Renal cortex interstitium (tissue), 15 donors: Measurements from ENCODE around the gene RAD18. TPM values are rescaled to one million over a fixed set of nuclear protein-coding genes. Genes with fewer than 3 reads are reported as not detected.
A peak's percentile ranks its signal among the peaks of the same experiment; 100 is the strongest.

ENCODE experiments used
- DNase-seq, 11 donors: peaks; one replicate each; pipeline ENCODE4 v3.0.0-alpha.2; 2013; ENCODE audit warnings: low read depth in 9 of 11, low spot score in 4 of 11; ENCODE audit errors: extremely low read depth in 1 of 11
- long read RNA-seq, 16 experiments: transcript quantifications; one replicate each; lab custom pipeline, GENCODE V29; 2026
- polyA plus RNA-seq, 3 donors: library from polyadenylated mRNA; unstranded; fragments of 120-200 nt; gene quantifications; one replicate each; pipeline ENCODE4 v1.2.1, GENCODE V29; 2013; ENCODE audit not compliant: insufficient read length in 3 of 3

RAD18 gene, protein sequence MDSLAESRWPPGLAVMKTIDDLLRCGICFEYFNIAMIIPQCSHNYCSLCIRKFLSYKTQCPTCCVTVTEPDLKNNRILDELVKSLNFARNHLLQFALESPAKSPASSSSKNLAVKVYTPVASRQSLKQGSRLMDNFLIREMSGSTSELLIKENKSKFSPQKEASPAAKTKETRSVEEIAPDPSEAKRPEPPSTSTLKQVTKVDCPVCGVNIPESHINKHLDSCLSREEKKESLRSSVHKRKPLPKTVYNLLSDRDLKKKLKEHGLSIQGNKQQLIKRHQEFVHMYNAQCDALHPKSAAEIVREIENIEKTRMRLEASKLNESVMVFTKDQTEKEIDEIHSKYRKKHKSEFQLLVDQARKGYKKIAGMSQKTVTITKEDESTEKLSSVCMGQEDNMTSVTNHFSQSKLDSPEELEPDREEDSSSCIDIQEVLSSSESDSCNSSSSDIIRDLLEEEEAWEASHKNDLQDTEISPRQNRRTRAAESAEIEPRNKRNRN
- polyA plus RNA-seq = 10 to 100 TPM in 2 of 3 donors, 1 to 10 TPM in 1; 9.7 to 12.4 (median 10.3) TPM
- long read RNA-seq, donor 1 = 0 reads
- long read RNA-seq, donor 2 = 0 reads
- long read RNA-seq, donor 3, full-length matches to known transcripts = 1 of 1 reads
- long read RNA-seq, donor 3, partial matches to known transcripts = 0 of 1 reads
- long read RNA-seq, donor 3, other reads (novel, unspliced or antisense) = 0 of 1 reads
- long read RNA-seq, donor 4, full-length matches to known transcripts = 1 of 1 reads
- long read RNA-seq, donor 4, partial matches to known transcripts = 0 of 1 reads
- long read RNA-seq, donor 4, other reads (novel, unspliced or antisense) = 0 of 1 reads
- long read RNA-seq, donor 5 = 0 reads
- long read RNA-seq, donor 6 = 0 reads
- long read RNA-seq, donor 7, full-length matches to known transcripts = 1 of 1 reads
- long read RNA-seq, donor 7, partial matches to known transcripts = 0 of 1 reads
- long read RNA-seq, donor 7, other reads (novel, unspliced or antisense) = 0 of 1 reads
- long read RNA-seq, donor 8, full-length matches to known transcripts = 6 of 6 reads
- long read RNA-seq, donor 8, partial matches to known transcripts = 0 of 6 reads
- long read RNA-seq, donor 8, other reads (novel, unspliced or antisense) = 0 of 6 reads
- long read RNA-seq, donor 9, full-length matches to known transcripts = 1 of 1 reads
- long read RNA-seq, donor 9, partial matches to known transcripts = 0 of 1 reads
- long read RNA-seq, donor 9, other reads (novel, unspliced or antisense) = 0 of 1 reads
- long read RNA-seq, donor 10 = 0 reads
- long read RNA-seq, donor 11, full-length matches to known transcripts = 1 of 1 reads
- long read RNA-seq, donor 11, partial matches to known transcripts = 0 of 1 reads
- long read RNA-seq, donor 11, other reads (novel, unspliced or antisense) = 0 of 1 reads
- long read RNA-seq, donor 12, full-length matches to known transcripts = 1 of 1 reads
- long read RNA-seq, donor 12, partial matches to known transcripts = 0 of 1 reads
- long read RNA-seq, donor 12, other reads (novel, unspliced or antisense) = 0 of 1 reads
- long read RNA-seq, donor 13, full-length matches to known transcripts = 2 of 2 reads
- long read RNA-seq, donor 13, partial matches to known transcripts = 0 of 2 reads
- long read RNA-seq, donor 13, other reads (novel, unspliced or antisense) = 0 of 2 reads
- long read RNA-seq, donor 14 = 0 reads
- long read RNA-seq, donor 15 = 0 reads
- long read RNA-seq, donor 16, full-length matches to known transcripts = 3 of 3 reads
- long read RNA-seq, donor 16, partial matches to known transcripts = 0 of 3 reads
- long read RNA-seq, donor 16, other reads (novel, unspliced or antisense) = 0 of 3 reads

DNA sequence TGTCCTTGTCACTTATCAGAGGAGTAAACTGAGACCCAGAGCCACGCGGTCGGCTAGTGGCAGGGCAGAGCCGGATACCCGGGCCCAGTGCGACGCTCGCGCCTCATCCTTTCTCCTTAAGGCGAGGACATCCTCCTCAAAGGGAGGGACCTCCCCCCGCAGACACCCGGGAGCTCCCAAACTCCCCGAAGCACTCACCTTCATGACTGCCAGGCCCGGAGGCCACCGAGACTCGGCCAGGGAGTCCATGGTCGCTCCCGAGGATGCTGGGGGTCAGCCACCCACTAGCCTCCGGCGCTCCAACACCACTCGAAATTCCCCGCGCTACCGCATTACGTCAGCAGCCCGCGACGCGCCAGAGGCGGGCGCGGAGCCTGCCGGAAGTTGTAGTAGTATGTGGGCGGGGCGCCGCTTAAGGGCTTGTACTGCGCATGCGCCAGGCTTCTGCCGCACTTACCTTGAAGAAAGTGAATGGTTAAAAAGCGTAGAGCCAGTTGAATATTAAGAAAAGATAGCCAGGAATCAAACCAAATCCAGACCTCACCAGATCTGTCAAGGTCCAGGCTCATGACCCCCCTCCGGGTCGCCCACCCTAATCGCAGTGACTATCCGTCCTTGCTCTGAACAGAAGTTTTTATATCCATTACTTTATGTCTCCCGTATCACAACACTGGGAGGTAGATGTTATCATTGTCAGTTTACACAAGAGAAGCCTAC, at the start of gene RAD18:
Gene RAD18, minus strand, starts transcription at position 336 of the 717 bp plus-strand sequence. Its CDS starts 87 bp downstream, at position 249.
- DNase-seq = peak; percentile 79 to 90 (median 87)

DNA sequence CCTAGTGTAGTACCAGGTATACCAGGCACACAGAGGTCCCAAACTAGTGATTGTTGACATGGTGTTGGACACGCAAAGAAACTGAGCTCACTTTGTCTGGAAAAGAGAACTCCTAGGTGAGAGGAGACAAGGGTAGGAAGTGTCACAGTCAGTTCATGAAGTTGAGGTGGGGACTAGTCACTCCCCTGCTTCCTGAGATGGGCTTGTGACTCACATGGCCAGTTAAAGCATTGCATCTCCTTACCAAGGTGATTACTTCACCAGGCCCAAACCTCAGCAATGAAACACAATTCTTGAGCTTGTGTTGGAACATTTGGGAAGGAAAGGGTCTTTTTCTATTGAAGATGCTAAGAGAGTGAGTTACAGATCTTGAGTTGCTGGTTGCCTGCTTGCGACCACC, 49.2 kb upstream of the RAD18 start:
- no peak for DNase-seq

DNA sequence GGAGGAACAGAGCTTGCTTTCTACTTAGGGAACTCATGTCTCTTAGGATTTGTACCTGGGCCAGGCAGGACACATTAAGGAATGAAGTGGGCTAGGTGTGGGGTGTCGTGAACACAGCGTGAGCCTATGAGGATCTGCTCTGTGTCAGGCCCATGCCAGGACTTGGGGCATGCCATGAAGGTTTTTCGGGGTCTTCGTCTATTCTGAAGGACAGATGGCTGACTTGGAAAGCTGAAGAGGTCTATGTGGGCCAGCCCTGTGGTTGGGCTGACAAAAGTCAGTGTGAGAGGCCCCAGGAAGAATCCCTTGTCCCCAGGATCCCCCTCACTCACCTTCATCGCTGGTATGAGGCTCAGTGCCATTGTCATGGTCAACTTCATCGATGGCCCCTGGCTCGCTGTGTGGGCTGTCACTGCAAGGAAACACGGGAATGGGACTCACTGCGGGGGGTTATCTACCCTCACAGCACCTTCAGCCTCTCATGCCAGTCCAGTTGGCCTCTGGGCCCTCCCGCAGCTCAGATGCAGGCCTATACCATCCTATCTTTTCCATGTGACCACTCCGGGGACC, 46.8 kb upstream of the RAD18 start:
- DNase-seq = no peak

DNA sequence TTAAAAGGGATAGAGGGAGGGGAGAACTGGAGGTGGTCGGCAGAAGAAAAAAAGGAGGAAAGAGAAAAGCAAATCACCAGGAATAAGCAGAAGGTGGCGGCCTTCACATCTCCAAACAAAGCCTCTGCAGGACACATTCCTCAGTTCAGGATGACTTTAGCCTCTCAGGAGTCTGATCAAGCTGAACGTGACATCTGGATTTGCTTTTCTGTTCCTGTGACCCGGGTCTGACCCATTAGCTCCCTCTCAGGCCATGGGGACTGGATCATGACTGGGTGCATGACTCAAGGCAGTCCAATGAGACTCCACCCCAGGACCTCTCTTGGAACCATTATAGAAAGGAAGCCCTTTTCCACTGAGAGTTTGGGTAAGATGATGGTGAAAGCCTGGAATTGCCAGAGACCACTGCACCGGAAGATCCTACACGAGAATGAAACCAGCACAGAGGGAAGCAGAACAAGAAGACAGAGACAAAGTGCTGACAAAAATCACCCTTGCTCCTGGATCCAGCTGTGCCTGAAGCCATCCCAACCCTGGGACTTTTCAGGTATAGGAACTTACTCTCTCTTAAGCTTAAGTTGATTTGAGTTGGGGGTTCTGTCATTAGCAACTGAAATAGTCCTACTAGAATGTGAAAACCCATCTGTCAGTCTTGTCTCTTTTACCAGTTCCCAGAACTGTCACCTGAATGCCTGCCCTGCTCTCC, 45.4 kb upstream of the RAD18 start:
- DNase-seq = no peak

DNA sequence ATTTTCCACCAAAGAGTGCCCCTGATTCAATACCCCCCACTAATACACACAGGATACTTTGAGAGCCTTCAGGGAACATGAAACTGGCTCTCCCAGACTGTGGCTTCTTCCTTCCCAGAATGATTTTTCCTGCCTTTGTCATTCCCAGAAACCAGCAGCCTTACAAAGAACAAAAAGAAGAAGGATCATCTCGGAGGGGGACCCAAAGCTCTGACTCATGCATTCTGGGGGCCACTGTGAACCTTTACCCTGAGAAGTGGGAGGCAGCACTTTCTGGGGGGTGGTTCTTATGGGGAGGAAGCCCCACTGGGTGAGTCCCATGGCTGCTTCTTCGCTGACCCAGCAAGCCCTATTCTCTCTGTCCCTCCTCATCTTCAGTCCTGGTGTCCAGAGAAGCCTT, 44.7 kb upstream of the RAD18 start:
- DNase-seq = no peak

DNA sequence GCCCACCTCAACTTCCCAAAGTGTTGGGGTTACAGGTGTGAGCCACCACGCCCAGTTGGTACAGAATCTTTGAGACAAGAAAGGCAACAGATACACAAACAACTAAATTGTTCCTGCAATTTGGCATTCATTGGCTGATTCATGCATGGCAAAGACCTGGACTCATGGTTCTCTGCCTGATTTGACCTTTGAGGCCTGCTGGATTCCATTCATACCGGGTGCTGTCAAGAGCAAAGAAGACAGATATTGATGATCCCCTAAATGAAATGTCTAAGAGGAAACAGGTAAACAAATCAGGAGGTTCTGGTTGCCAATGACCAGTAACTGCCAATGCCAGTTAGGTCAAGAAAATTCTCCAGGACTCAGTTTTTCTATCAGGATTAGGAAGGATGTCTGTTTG, 43.9 kb upstream of the RAD18 start:
- DNase-seq = no peak

DNA sequence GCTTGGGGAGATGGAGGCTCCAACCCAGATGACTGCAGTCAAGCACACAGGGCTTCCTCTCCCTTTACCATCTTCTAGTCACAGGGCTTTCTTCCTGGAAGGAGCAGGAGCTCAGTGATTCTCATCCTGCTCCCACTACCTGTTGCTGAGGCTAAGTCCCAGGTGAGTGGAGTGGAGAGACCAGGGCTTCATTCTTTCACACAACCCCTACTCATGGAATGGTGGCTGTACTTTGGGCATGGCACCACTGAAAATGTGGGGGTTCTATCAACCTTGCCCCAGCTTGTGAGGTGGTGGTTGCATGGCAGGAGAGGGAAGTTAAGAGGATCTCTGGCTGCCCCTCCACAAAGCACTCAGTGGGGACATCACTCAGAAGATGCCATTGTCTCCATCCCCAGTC, 36.8 kb upstream of the RAD18 start:
- DNase-seq = no peak

DNA sequence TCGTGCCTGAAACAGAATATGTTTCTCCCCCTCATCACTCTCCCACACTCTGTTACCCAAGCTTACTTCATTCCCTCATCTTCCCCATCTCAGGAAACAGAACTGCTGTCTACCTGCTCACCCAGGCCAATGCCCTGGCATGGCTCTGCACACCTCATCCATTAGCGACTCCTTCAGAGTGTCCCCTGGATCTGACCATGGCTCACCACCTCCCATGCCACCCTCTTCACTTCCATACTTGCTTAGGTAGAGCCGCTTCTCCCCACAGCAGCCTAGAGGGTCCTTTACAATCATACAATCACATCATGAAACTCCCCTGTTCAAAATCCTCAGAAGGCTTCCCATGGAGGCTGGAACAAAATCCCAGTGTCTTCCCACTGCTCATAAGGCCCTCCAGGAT, 33.9 kb upstream of the RAD18 start:
- no peak for DNase-seq

DNA sequence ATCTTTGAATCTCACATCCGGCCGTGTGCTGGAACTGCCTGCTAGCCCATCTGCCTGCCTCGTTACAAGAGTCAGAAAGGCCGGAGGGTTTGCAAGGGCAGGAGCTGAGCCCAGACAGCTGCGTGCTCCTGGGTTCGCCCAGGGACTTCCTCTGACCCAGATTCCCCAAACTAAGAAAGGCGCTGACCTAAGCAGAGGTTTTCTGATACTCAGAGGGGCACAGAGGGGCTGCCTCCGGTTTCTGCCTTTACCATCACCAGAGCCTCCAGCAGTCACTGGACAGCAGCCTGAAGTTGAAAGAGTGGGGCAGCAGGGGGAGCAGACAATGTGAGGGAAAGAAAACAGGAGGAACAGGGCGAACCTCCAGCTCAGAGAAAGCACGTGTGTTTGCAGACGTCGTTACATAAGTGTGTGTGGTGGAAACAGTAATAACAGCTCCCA, 33.4 kb upstream of the RAD18 start:
- peak in 4 of 11 donors; percentile 15 to 41 (median 32) for DNase-seq

DNA sequence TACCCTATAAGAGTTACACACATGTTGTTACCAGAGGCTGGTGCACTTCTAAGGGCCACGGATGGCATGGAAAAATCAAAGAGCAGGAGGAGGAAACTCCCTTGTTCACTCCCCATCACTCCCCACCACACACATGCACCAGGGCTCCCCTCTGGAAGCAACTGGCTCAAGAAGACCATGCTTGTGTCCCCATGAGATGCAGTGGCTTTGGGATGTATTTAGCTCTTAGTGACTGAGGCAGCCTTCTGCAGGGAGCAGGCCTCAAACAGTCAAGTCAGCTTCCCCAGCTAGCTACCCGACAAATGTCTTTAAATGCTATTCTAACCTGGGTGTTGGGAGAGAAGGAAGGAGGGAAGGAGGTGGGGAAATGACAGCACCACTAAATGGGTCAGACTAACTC, 32.9 kb upstream of the RAD18 start:
- DNase-seq = no peak

DNA sequence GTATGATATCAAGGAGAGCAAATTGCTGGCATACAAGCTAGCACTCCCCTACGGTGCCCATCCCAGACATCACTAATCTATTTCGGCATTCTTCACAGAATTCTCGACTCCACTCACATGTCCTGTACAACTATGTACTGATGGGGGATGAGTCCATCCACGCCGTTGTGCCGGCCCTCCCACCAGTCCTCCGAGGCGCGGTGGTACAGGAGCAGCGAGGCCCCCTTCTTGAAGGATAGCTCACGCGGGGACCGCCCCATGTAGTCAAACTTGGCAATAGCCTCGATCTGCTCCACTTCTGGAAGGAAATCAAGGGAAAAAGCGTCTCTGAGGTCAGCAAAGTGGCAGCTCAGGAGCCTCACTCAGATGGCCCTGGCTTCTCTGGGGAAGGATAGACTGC, 31.0 kb upstream of the RAD18 start:
- DNase-seq = no peak

DNA sequence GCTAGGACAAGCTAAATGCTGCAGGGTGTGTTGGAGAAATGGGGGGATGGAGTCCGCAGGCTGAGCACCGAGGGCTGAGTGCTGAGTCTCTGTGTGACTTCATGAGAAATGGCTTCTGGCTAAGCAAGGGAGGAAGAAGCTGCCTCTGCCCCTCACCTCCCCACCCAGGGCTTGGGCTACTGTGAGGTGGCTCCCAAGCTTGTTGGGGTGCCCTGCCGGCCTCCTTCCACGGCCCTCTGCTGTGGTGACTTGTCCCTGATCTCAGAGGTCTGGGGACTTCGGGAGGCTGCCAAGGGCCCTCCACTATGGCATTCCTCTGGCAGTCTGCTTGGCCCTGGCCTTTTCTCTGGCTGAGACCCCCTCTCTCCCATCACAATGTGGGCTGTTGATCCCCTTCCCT, 30.1 kb upstream of the RAD18 start:
- DNase-seq = no peak

DNA sequence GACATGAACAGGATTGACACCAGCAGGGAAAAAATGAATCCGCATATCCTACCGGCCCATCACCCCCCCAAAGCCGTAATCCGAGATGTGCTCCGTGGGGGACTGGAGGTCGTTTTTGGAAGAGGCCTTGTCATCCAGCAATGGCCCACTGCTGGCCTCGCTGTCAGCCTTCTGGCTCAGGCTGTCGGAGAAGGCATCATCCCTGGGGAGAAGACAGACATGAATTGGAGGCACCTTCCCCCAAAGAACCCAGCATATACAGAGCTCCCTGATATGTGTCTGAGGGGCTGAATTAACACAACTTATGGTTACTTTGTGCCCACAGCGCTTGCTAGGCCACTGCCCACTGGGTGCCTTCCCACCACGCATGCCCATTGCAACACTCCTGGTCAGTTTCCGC, 29.6 kb upstream of the RAD18 start:
- DNase-seq = no peak

DNA sequence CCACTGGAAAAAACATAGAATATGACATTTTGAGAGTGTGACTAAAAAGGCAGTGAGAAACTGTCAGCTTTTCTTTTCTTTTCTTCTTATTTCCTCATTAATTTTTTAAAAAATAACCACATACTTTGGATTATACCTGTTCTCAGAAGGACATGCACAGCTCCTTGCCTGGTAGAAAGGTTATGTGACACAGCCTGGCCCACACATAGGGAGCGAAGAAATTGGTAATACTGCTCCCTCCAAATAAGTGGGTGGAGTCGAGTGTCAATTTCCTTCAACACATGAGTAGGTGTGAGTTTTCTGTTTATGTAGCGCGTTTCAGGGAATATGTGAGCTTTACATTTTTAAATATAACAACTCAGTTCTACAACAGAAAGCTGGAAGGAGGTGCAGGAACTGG, 28.9 kb upstream of the RAD18 start:
- no peak for DNase-seq

DNA sequence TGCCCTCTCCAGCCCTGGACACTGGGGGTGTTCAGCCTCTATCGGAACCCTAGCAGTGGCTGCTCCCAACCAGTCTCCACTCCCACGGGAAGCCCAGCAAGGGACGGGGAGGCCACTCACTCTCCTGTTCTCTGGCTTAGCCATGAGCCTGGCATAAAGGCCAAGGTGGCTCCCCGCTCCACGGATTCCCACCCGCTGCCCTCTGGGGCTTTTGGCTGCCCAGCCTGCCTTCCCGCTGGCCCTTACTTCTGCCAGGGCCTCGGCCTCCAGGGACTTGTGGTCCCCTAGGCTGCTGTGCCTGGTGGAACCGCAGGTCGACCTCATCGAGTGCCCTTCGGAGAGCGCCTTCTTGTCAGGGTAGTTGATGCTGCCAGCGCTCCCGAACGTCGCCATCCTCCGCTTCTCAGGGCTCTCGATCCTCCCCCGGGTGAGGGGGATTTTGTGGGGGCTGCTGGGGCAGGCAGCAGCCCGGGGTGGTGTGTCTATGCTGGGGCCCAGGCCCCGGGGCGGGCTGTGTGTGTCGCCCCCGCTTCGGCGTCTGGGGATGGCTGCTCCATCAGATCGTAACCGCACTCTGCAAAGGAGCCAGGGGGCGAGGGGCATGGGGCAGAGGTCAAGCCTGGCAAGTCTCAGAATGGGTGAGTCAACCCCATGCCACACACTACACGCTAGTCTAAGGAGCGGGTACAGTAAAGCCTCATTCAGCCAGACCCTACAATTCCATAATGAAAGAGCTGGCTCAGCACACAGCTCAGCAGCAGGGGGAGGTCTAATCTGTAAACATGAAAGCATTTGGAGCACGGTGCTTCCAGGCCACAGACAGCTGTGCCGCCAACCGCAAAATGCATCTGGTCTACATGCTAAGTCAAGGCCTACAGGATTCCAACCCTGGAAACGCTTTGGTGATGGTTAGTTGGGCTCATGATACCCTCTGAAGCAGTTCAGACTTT, 27.3 kb upstream of the RAD18 start:
- DNase-seq = no peak
